ENCODE data around the gene ZNF532. TPM values are rescaled to one million over a fixed set of nuclear protein-coding genes. Genes with fewer than 3 reads are reported as not detected.
"Not testable (repeated sequence)": the region's sequence is repeated elsewhere in the genome, so short reads cannot be mapped to it uniquely, and the experiment has no call there.

ZNF532 gene
- polyA plus RNA-seq, 1 donor: 69.8 TPM

GRCh38 chr18:58848685-58849084, 16.0 kb upstream of the ZNF532 start:
- DNase-seq: no peak

- DNase-seq: no peak
These were observed 13.7 kb upstream of the ZNF532 start for GRCh38 chr18:58850786-58851469.

- DNase-seq: no peak
These were observed 12.8 kb upstream of the ZNF532 start for GRCh38 chr18:58851856-58852255.

- no peak for DNase-seq
These were observed 12.0 kb upstream of the ZNF532 start for GRCh38 chr18:58852629-58853028.

GRCh38 chr18:58853561-58853960, 11.1 kb upstream of the ZNF532 start:
- DNase-seq: peak; percentile 42

GRCh38 chr18:58855521-58855920, 9.2 kb upstream of the ZNF532 start:
- DNase-seq: not testable (repeated sequence)

- no peak for DNase-seq
These were observed 7.8 kb upstream of the ZNF532 start for GRCh38 chr18:58856881-58857280.

GRCh38 chr18:58858591-58859468, 5.8 kb upstream of the ZNF532 start:
- DNase-seq: peak; percentile 57

GRCh38 chr18:58859907-58860306, 4.8 kb upstream of the ZNF532 start:
- DNase-seq: no peak

GRCh38 chr18:58860747-58861231, 3.9 kb upstream of the ZNF532 start:
- DNase-seq: no peak

- no peak for DNase-seq
These were observed 3.3 kb upstream of the ZNF532 start for GRCh38 chr18:58861353-58861752.

- no peak for DNase-seq
These were observed 2.8 kb upstream of the ZNF532 start for GRCh38 chr18:58861861-58862301.

- DNase-seq: no peak
These were observed 2.3 kb upstream of the ZNF532 start for GRCh38 chr18:58862356-58862755.

GRCh38 chr18:58862851-58863538, 1.7 kb upstream of the ZNF532 start:
- peak; percentile 55 for DNase-seq

- DNase-seq: peak; percentile 56
These were observed 1.0 kb upstream of the ZNF532 start for GRCh38 chr18:58863539-58864145.

GRCh38 chr18:58865033-58865590, 435 bp downstream of the ZNF532 start:
- DNase-seq: no peak

GRCh38 chr18:58865701-58866065, 1.0 kb downstream of the ZNF532 start:
- DNase-seq: no peak

- no peak for DNase-seq
These were observed 1.5 kb downstream of the ZNF532 start for GRCh38 chr18:58866066-58866772.

- no peak for DNase-seq
These were observed 2.1 kb downstream of the ZNF532 start for GRCh38 chr18:58866773-58867150.

GRCh38 chr18:58867281-58867961, 2.7 kb downstream of the ZNF532 start:
- peak; percentile 47 for DNase-seq

- no peak for DNase-seq
These were observed 3.8 kb downstream of the ZNF532 start for GRCh38 chr18:58868440-58868839.

All from hindlimb muscle (tissue), 1 donor.